ENCODE measurements around the gene MYL4.

MYL4 gene

GRCh38 chr17:47250855-47251254, 41.7 kb downstream of the MYL4 start:
- H3K9me3 ChIP-seq (ENCODE audit: low read depth, low read length): no peaks in the 10 kb centered on the region
- no peak overlapping the region for H3K4me3 ChIP-seq
- no peaks in the 10 kb centered on the region for H3K36me3 ChIP-seq (ENCODE audit: insufficient read depth, low read length)
- no peak overlapping the region for H3K27ac ChIP-seq
- no peak overlapping the region for H3K9ac ChIP-seq (ENCODE audit: insufficient read length)
- no peak for DNase-seq (ENCODE audit: low read depth, low spot score)
- TF ChIP-seq EZH2 (IDR thresholded peaks at IDR 0.05) (no peak), POLR2AphosphoS5 (IDR thresholded peaks at IDR 0.05; ENCODE audit: borderline replicate concordance, low read depth, low read length) (no peak), FOXP2 (optimal IDR thresholded peaks at IDR 0.05; ENCODE audit: control extremely low read depth, extremely low read length, insufficient read depth) (no peak)

DNA sequence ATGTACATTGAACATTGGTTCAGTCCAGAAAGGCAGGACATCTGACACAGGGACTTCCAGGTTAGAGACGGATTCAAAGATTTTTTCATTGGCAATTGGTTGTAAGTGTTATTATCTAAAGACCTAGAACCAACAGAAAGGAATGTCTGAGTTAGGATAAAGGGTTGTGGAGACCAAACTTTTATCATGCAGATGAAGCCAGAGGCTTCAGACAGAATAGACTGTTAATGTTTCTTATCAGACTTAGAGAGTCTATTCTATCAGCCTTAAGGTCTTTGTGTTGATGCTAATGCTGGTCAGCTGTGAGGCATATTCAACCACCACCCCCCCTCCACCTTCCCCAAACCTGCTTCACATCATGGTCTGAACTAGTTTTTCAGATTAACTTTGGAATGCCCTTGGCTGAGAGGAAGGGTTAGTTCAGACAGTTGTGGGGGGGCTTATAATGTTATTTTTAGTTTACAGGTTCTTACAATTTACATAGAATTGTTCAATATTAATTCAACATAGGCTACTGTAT, 42.3 kb downstream of the MYL4 start:
- Histone ChIP-seq H3K9me3 (ENCODE audit: low read depth, low read length) (no peaks in the 10 kb centered on the region), H3K36me3 (ENCODE audit: insufficient read depth, low read length) (no peaks in the 10 kb centered on the region), H3K9ac (ENCODE audit: insufficient read length) (no peak overlapping the region), H3K4me3 (no peak overlapping the region), H3K27ac (no peak overlapping the region)
- no peak for DNase-seq (ENCODE audit: low read depth, low spot score)
- TF ChIP-seq POLR2AphosphoS5 (IDR thresholded peaks at IDR 0.05; ENCODE audit: borderline replicate concordance, low read depth, low read length): no peak
- TF ChIP-seq EZH2 (IDR thresholded peaks at IDR 0.05): no peak
- no peak for TF ChIP-seq FOXP2 (optimal IDR thresholded peaks at IDR 0.05; ENCODE audit: control extremely low read depth, extremely low read length, insufficient read depth)

GRCh38 chr17:47252209-47252608, 43.1 kb downstream of the MYL4 start:
- Histone ChIP-seq H3K27ac (no peak overlapping the region), H3K9me3 (ENCODE audit: low read depth, low read length) (no peaks in the 10 kb centered on the region), H3K9ac (ENCODE audit: insufficient read length) (no peak overlapping the region), H3K4me3 (no peak overlapping the region), H3K36me3 (ENCODE audit: insufficient read depth, low read length) (no peaks in the 10 kb centered on the region)
- no peak for TF ChIP-seq FOXP2 (optimal IDR thresholded peaks at IDR 0.05; ENCODE audit: control extremely low read depth, extremely low read length, insufficient read depth)
- no peak for TF ChIP-seq EZH2 (IDR thresholded peaks at IDR 0.05)
- no peak for TF ChIP-seq POLR2AphosphoS5 (IDR thresholded peaks at IDR 0.05; ENCODE audit: borderline replicate concordance, low read depth, low read length)
- no peak for DNase-seq (ENCODE audit: low read depth, low spot score)

GRCh38 chr17:47252766-47253512, 43.8 kb downstream of the MYL4 start:
- H3K27ac ChIP-seq: no peak overlapping the region
- no peak for DNase-seq (ENCODE audit: low read depth, low spot score)
- no peaks in the 10 kb centered on the region for H3K9me3 ChIP-seq (ENCODE audit: low read depth, low read length)
- H3K36me3 ChIP-seq (ENCODE audit: insufficient read depth, low read length): no peaks in the 10 kb centered on the region
- H3K9ac ChIP-seq (ENCODE audit: insufficient read length): no peak overlapping the region
- TF ChIP-seq FOXP2 (optimal IDR thresholded peaks at IDR 0.05; ENCODE audit: control extremely low read depth, extremely low read length, insufficient read depth): no peak
- no peak for TF ChIP-seq EZH2 (IDR thresholded peaks at IDR 0.05)
- TF ChIP-seq POLR2AphosphoS5 (IDR thresholded peaks at IDR 0.05; ENCODE audit: borderline replicate concordance, low read depth, low read length): no peak
- H3K4me3 ChIP-seq: peak overlapping the region; percentile 77

DNA sequence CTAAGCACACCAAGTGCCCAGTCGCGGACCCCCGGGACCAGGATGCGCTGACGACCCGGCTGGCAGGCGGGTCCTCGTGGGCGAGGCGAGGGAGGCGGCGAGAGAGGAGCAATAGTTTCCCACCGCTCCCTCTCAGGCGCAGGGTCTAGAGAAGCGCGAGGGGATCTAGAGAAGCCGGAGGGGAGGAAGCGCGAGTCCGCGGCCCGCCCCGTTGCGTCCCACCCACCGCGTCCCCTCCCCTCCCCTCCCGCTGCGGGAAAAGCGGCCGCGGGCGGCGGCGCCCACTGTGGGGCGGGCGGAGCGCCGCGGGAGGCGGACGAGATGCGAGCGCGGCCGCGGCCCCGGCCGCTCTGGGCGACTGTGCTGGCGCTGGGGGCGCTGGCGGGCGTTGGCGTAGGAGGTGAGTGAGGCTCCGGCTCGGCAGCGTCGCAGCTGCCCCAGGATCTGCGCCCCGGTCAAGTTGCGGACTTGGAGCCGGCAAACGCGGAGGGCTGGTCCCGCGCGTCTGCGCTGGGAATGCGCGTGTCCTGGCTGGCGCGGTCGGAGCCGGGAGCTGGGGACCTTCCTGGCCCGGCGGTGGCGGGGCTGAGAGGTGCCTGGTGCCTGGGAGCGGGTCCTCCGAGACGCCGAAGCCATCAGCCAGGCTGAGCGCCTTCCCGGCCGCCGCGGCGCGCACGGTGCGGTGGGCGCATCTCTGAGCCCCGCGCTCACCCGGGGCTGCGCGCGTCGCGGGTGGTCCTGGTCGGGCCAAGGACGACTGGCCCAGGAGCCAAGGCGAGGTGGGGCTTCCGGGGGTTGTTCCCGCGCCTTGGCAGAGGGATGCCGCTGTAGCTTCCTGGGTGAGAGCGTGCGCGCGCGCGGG, 44.6 kb downstream of the MYL4 start, which contains the start of gene ITGB3:
Gene ITGB3, plus strand, starts transcription at position 287 of the 862 bp plus-strand sequence. Its CDS starts 35 bp downstream, at position 322.
- no peak for TF ChIP-seq FOXP2 (optimal IDR thresholded peaks at IDR 0.05; ENCODE audit: control extremely low read depth, extremely low read length, insufficient read depth)
- peak; percentile 75 for TF ChIP-seq EZH2 (IDR thresholded peaks at IDR 0.05)
- DNase-seq (ENCODE audit: low read depth, low spot score): no peak
- Histone ChIP-seq H3K27ac (no peak within 1 kb of the TSS), H3K36me3 (ENCODE audit: insufficient read depth, low read length) (no peaks in the 10 kb centered on the region), H3K9ac (ENCODE audit: insufficient read length) (no peak within 1 kb of the TSS), H3K4me3 (peak within 1 kb of the TSS; percentile 77), H3K9me3 (ENCODE audit: low read depth, low read length) (peaks cover 2% of the 10 kb centered on the region; the same call in 1 of the 2 replicates)

GRCh38 chr17:47254403-47254943, 45.3 kb downstream of the MYL4 start:
- H3K27ac ChIP-seq: no peak overlapping the region
- H3K9me3 ChIP-seq (ENCODE audit: low read depth, low read length): peaks cover 2% of the 10 kb centered on the region; the same call in 1 of the 2 replicates
- H3K4me3 ChIP-seq: peak overlapping the region; percentile 77
- DNase-seq (ENCODE audit: low read depth, low spot score): no peak
- no peaks in the 10 kb centered on the region for H3K36me3 ChIP-seq (ENCODE audit: insufficient read depth, low read length)
- no peak overlapping the region for H3K9ac ChIP-seq (ENCODE audit: insufficient read length)
- TF ChIP-seq FOXP2 (optimal IDR thresholded peaks at IDR 0.05; ENCODE audit: control extremely low read depth, extremely low read length, insufficient read depth) (no peak), EZH2 (IDR thresholded peaks at IDR 0.05) (peak; percentile 24), POLR2AphosphoS5 (IDR thresholded peaks at IDR 0.05; ENCODE audit: borderline replicate concordance, low read depth, low read length) (no peak)

DNA sequence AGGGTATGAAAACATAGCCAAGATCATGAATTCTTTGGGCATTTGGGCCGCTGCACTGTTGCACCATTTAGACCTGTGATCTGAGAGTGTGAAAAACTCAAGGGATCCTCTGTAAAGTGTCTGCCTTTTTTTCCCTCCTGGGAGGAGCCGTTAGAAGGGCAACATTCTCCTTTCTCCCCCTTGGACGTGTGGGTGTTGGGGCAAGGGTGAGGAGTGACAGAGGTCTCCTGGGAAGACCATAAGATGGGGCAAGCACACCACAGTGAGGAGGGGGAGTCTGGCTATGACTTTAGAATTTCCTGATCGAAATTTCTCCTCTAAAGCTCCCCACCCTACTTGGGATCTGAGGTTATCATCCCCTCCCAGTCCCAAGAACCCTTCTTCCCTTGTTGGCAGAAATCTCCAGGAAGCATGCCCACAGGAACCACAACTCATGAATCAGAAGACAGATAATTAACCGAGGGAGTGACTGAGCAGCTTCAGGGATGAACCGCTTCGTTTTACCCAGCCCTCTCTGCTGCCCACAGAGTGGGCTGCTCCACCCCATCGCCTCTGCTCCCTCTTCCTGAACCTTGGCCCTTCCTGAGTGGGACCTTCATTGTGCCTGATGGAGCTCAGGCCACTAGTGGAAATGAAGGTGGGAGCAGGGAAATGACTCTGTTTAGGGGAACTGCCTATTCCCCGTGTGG, 48.6 kb downstream of the MYL4 start:
- DNase-seq (ENCODE audit: low read depth, low spot score): no peak
- Histone ChIP-seq H3K27ac (no peak overlapping the region), H3K36me3 (ENCODE audit: insufficient read depth, low read length) (no peaks in the 10 kb centered on the region), H3K9me3 (ENCODE audit: low read depth, low read length) (peaks cover 2% of the 10 kb centered on the region; the same call in 1 of the 2 replicates), H3K4me3 (no peak overlapping the region), H3K9ac (ENCODE audit: insufficient read length) (no peak overlapping the region)
- no peak for TF ChIP-seq FOXP2 (optimal IDR thresholded peaks at IDR 0.05; ENCODE audit: control extremely low read depth, extremely low read length, insufficient read depth)
- no peak for TF ChIP-seq POLR2AphosphoS5 (IDR thresholded peaks at IDR 0.05; ENCODE audit: borderline replicate concordance, low read depth, low read length)
- no peak for TF ChIP-seq EZH2 (IDR thresholded peaks at IDR 0.05)
